ENCODE measurements around the gene CYTH2.

CYTH2 gene

DNA sequence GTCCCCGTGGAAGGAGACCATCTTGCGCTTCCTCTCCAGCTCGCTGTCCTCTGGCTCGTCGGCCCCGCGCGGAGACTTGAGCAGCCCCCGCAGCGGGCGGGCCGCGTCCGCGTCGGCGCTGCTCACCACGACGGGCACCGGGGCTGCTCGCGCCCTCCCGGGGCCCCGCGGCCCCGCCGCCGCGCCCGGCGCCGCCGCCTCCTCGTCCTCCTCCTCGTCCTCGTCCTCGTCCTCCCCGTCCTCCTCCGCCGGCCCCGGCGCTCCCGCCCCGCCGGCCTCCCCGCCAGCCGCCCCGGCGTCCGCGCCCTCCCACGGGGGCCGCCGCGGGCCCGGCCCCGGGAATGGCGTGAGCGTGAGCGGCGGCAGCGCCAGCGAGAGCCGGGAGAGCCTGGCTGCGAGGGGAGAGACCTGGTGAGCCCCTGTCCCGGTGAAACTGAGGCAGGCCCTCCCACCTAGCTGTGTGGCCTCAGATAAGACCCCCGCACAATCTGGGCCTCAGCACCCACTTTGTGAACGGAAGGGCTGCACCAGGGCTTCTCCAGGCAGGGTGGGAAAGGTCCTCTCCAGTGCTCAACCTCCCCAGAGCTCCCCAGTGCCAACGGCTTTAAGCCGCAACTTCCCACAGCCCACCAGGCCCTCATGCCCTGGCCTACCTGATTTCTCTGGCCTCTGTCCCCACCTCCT, 24.7 kb downstream of the CYTH2 start:
- no peak for DNase-seq (ENCODE audit: low read depth in 2 of 2)

- no peak for DNase-seq (ENCODE audit: low read depth in 2 of 2)
Observed at GRCh38 chr19:48495396-48495795, 26.2 kb downstream of the CYTH2 start.

DNA sequence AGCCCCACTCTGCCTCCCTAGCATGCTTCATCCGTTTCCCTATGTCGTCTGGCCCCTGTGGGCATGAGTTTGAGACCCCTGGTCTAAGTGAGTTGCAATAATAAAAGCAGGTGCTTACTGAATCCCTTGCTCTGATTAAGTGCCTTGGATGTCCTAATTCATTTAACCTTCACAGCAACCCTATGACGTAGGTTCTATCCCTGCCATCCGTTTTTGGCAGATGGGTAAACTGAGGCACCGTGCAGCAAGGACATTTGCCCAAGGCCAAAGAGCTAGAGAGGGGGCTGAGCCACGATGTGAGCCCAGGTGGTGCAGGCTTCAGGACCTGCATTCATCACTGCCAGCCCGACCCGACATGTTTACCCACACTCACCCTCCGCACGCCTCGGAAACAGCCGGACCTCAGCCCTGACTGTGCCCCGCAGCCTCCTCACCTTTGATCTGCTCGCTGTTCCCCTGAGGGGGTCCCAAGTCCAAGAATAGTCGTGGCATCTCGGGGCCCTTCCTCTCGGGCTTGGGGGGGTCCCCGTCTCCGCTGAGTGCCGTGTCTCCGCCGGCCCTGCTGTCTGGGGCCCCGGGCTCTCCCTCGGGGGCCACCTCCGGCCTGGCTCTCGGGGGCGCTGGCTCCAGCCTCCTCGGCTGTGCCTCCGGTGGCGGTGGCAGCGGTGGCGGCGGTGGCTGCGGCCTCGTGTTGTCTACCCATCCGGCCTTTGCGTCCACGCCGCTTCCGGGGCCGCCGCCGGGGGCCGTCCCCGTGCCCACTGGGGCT, 28.0 kb downstream of the CYTH2 start:
- no peak for DNase-seq (ENCODE audit: low read depth in 2 of 2)

DNA sequence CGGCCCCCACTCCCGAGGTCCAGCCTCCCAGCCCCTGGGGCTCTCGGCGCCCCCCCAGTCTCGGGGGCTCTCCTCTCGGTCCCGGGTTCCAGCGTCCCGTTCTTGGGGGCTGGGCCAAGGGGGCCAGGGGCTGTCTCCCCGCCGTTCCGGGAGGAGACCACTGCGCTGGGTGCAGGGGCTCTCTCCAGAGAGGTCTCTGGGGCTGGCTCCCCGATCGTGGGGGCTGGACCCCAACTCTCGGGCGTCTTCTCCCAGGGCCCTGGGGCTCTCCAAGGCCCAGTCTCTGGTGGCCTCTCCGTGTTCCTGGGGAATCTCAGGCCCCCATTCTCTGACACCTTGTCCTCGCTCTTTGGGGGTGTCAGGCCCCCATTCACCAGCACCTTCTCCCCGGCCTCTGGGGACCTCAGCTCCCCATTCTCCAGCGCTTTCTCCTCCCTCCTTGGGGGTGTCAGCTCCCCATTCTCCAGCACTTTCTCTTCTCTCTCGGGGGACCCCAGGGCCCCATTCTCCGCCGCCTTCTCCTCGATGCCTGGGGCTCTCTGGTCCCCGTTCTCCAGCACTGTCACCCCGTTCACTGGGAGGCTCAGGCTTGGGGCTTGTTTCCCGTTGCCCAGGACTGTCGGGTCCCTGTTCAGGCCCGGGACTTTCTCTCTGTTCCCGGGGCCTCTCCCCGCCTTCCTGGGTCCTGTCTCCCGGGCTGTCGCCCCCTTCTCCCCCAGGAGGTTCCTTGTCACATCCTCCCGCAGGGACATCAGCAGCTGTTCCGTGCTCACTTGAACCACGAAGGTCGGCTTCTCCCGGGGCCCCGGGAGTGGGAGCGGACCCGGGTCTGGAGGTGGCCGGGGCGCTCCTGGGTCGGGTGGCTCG, 28.8 kb downstream of the CYTH2 start:
- DNase-seq (ENCODE audit: low read depth in 2 of 2), result no peak

GRCh38 chr19:48498595-48499311, 29.6 kb downstream of the CYTH2 start:
- no peak for DNase-seq (ENCODE audit: low read depth in 2 of 2)

- DNase-seq (ENCODE audit: low read depth in 2 of 2), result no peak
Observed at GRCh38 chr19:48499316-48500090, 30.3 kb downstream of the CYTH2 start.

GRCh38 chr19:48500830-48501493, 31.8 kb downstream of the CYTH2 start:
- no peak for DNase-seq (ENCODE audit: low read depth in 2 of 2)

DNA sequence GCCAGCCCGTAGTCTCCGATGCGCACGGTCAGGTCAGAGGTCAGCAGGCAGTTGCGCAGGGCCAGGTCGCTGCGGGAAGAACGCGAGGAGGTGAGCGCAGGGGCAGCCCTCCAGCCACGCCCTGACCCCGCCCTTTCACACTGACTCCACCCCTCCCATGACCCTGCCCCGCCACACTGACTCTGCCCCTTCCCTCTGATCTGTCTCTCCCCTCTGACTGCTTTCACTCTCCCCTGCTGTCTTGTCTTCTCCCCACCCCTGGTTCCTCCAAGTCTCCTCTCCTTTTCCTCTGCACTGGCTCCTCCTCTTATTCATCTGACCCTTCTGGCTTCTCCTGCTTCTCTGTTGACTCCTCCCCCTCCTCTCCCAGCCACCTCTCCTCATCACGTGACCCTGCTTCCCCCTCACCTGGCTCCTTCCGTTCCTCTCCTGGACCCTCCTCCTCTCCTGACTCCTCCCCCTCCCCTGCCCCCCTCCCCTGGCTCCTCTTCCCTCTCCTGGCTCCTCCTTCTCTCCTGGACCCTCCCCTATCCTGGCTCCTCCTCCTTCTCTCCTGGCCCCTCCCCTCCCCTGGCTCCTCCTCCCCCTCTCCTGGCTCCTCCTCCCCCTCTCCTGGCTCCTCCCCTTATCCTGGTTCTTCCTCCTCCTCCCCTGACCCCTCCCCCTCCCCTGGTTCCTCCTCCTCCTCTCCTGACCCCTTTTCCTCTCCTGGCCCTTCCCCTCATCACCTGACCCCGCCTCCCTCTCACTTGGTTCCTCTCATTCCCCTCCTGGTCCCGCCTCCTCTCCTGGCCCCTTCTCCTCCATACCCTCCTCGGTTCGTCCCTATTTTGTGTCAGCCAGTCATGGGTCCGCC, 32.6 kb downstream of the CYTH2 start:
- peak; percentile 68 to 71 for DNase-seq (ENCODE audit: low read depth in 2 of 2)

DNA sequence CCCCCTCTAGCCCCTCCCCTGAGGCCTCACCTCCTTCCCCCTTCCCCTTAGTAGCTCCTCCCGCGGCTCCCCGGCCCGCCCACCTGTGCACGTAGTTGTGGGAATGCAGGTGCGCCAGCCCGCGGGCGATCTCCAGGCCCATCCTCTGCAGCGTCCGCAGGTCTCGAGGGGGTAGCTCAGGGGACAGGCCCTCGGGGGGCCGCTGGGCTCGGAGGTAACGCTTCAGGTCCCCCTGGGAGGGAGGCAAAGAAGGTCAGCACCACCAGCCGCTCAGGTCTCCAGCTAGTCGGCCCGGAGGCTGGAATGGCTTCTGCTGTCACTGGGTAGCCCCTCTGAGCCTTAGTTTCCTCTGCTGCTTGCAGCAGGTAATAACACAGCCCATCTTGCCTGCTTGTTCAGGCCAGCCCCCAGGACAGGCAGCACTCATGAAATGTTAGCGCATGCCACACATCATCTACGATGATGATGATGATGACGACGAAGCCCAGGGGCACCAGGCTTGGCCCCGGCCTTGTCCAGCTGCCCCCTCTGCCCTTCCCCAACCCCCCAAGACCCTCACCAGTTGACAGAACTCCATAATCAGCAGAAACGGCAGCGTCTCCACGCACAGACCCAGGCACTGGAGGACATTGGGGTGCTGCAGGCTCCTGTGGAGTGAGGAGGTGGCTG, 33.3 kb downstream of the CYTH2 start:
- DNase-seq (ENCODE audit: low read depth in 2 of 2), result no peak

- DNase-seq (ENCODE audit: low read depth in 2 of 2), result no peak
Observed at GRCh38 chr19:48506138-48506733, 37.1 kb downstream of the CYTH2 start.

DNA sequence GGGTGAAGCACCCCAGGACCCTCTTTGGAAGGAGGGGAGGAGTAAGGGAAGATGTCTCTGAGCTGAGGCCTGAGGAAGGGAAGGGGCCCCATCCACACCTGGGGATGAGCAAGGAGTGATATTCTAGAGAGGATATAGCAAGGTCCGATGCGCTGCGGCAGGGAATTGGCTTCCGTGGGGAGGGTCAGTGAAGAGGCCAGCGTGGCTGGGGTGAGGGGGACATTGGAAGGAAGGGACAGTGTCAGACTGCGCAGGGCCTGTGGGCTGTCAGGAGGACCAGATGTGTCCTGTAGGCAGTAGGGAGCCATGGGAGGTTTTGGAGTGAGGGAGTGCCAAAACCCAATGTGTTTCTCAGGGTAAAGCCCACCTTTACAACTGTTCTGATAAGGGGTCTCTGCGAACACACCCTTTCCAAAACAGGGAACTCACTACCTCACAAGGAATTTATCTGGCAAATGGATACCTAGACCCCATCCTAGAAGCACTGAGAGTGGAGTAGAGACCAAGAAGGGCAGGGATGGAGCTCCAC, 38.8 kb downstream of the CYTH2 start:
- DNase-seq (ENCODE audit: low read depth in 2 of 2), result no peak

DNA sequence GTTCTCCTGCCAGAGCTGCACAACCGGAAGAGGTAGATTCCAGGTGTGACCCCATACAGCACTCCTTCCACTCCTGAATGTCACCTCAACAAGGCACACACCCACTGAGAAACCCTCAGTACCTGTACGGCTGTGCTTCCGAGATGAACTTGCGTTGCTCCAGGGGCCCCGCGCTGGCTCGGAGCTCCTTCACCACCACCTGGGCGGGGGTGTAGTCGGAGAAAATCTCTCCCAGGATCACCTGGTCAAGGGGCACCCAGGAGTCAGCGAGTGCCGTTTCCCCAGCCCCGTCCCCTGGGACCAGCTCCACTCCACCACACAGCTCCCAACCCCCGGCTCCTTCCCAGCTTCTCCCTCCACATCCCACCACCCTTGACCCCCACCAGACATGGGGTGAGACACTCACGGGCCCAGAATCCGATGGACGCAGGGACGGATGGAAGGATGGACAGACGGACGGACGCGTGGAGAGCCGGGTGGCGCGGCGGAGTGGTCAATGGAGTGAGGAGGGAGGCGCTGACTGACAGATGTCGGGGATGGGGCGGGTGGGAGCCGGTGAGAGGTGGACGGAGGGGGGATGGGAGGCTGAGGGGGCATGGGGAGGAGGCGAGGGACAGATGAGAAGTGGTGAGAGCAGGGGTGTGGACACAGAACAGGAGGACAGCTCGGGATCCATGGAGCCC, 39.7 kb downstream of the CYTH2 start:
- no peak for DNase-seq (ENCODE audit: low read depth in 2 of 2)

GRCh38 chr19:48509467-48510194, 40.5 kb downstream of the CYTH2 start:
- no peak for DNase-seq (ENCODE audit: low read depth in 2 of 2)

DNA sequence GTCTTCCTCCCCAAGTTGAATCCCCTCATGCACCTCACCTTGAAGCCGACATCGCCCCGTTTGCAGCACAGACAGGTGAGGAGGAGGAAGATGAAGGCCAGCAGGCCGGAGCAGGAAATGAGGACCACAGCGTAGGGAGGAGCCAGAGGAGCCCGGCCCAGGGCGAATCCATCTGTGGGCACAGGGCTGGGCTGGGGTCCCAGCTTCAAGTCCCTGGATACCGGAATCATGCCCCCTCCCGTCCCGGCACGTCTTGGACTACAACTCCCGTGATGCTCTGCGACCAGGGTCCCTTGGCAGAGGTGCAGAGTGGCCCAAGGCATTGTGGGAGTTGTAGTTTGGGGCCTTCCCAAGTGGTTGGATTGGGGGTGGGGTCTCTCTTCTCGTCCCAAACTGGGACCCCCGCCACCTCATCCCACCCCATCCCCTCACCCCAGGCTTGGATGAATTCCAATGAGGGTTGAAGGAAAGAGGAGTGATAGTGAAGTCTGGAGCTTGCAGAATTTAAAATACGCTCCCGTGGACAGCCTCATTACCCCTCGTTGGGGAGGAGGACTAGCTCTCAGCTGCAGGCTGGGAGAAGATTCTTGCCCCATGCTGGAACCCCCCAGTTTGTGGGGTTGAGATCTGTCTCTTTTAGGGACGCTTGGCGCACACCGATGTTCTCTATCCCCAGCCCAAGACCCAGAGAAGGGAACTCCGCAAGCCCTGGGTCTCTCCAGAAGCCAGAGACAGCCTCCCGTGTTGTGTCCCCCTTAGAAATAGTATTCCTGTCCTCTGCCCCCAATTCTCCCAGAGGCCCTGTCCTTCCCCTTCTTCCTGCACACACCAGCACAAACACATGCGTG, 41.5 kb downstream of the CYTH2 start:
- peak; percentile 62 to 70 for DNase-seq (ENCODE audit: low read depth in 2 of 2)

GRCh38 chr19:48511321-48511731, 42.2 kb downstream of the CYTH2 start:
- no peak for DNase-seq (ENCODE audit: low read depth in 2 of 2)

Measured in stimulated activated CD4-positive, alpha-beta T cell treated with anti-CD3 and anti-CD28 coated beads, Interleukin-15, amount 100 ng/mL, for 48 hours (primary cell).